HG03135 (cell line): ENCODE results near the gene BCL7A.
"Not testable (repeated sequence)": the region's sequence is repeated elsewhere in the genome, so short reads cannot be mapped to it uniquely, and the experiment has no call there.

Source experiments
- ATAC-seq: cut with Tn5 transposase; IDR thresholded peaks from one replicate; pipeline ENCODE4 v1.9.1; 2021; ENCODE audit warnings: mild to moderate bottlenecking, moderate library complexity; ENCODE audit not compliant: unreplicated experiment

The BCL7A gene

DNA sequence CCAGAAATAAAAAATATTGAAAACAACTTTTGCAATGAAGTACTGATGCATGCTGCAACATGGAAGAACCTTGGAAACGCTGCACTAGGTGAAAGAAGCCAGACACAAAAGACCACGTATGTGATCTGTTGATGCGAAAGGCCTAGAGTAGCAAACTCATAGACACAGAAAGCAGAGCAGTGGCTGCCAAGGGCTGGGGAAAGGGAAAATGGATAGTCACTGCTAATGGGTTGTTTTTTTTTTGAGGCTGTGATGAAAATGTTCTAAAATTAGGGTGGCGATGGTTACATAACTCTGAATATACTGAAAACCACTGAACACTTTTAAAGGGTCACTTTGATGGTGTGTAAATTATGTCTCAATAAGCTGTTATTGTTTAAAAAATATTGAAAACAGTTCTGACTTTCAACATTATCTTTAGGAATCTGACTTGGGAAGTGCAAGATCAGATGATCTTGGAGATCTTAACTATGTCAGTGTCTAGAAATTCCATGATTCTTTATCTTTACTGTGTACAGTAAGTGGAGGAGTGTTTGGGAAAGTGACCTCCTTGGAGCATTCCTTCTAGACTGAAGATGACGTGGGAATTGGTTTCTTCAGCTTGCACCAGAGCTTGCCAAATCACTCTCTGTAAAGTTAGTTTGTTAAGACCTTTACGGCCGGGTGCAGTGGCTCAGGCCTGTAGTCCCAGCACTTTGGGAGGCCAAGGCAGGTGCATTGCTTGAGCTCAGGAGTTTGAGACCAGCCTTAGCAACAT lies 69.3 kb downstream of the BCL7A start:
- ATAC-seq, result no peak

DNA sequence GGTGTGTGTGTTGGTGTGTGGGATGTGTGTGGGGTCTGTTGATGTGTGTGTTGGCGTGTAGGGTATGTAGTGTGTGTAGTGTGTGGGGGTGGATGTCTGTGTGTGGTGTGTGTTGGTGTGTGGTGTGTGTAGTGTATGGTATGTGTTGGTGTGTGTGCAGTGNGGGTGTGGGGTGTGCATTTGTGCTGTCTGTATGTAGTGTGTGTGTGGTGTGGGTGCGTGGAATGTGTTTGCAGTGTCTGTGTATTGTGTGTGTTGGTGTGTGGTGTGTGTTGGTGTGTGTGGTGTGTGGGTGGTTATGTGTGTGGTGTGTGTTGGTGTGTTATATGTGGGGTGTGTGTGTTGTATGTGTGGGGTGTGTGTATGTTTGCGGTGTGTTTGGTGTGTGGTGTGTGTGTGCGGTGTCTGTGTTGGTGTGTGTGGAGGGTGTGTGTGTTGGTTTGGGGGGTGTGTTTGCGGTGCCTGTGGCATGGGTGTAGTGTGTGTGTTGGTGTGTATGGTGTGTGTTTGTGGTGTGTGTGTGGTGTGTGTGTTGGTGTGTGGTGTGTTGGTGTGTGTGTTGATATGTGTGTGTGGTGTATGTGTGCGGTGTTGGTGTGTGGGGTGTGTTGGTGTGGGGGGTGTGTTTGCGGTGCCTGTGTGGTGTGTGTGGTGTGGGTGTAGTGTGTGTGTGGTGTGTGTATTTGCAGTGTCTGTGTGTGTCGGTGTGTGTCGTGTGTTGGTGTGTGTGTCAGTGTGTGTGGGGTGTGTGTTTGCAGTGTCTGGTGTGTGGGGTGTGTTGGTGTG lies 71.6 kb downstream of the BCL7A start:
- ATAC-seq, result no peak

DNA sequence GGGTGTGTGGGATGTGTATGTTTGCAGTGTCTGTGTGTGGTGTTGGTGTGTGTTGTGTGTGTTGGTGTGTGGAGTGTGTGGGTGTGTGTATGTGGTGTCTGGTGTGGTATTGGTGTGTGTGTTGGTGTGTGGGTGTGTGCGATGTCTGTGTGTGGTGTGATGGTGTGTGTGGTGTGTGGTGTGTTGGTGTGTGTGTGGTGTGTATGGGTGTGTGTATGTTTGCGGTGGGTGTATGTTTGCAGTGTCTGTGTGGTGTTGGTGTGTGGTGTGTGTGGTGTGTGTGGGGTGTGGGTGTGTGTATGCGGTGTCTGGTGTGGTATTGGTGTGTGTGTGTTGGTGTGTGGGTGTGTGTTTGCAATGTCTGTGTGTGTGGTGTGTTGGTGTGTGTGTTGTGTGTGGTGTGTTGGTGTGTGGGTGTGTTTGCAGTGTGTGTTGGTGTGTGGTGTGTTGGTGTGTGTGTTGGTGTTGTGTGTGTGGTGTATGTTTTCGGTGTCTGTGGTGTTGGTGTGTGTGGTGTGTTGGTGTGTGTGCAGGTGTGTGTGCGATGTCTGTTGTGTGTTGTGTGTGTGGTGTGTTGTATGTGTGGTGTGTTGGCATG lies 72.6 kb downstream of the BCL7A start:
- ATAC-seq, result no peak

DNA sequence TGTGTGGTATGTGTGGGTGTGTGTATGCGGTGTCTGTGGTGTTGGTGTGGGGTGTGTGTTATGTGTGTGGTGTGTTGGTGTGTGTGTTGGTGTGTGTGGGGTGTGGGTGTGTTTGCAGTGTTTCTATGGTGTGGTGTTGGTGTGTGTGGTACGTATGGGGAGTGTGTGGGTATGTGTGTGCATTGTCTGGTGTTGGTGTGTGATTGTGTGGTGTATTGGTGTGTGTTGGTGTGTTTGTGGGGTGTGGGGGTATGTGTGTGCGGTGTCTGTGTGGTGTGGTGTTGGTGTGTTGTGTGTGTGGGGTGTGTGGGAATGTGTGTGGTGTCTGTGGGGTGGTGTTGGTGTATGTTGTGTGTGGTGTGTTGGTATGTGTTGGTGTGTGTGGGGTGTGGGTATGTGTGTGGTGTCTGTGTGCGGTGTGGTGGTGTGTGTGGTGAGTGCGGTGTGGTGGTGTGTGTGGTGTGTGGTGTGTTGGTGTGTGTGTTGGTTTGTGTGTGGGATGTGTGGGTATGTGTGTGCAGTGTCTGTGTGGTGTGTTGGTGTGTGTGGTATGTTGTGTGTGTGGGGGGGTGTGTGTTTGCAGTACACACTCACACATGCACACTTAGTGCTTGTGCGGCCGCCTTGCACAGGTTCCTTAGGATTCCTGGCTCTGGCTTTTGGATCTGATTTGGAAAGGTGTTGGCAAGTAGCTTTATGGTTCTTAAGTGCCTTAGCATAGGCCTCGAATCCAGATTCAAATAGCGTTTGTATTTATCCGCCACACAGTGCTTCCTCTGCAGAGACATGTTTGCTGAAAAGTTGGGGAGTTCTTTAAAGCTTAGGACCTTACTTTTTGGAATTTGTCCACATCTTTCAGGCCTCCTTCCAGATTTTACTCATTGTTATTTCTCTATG lies 73.3 kb downstream of the BCL7A start:
- no peak for ATAC-seq

DNA sequence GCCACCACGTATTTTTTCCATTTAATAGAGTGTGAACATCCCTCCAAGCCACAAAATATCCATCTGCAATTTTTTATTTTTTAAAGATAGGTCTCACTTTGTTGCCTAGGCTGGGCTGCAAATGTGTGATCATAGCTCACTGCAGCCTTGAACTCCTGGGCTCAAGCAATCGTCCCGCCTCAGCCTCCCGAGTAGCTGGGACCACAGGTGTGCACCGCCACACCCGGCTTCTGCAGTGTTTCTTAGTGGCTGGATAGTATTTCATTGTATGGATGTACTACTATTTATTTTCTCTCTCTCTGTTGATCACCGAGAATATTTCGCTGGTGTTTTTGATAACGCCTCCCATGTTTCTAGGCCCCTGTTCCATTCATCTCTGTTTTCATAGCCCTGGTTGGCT lies 74.3 kb downstream of the BCL7A start:
- no peak for ATAC-seq

DNA sequence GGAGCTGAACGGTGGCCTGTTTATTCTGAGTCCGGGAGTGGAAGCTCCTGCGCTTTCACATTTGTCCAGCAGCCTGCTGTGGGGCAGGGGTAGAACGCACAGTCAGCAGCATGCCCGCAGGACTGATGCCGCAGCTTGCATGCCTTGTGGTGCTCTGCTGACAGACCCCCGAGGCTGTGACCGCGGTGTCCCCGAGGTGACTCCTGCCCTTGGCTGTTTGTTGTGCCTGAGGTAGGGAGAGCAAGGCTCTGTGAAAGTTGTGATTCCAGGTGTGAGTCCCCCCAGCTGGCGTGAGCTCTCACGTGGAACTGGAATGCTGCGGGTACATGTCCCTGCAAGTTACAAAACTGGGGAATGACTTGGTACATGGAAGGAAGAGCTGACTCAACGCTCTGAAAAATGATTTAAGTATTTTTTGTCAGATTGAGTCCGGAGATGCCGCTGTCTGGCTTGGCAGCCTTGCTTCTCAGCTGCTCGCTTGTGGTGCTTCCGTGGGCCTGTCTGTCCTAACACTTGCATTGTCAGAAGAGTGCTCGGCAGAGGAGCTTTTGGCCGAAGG lies 75.0 kb downstream of the BCL7A start:
- ATAC-seq, result no peak

DNA sequence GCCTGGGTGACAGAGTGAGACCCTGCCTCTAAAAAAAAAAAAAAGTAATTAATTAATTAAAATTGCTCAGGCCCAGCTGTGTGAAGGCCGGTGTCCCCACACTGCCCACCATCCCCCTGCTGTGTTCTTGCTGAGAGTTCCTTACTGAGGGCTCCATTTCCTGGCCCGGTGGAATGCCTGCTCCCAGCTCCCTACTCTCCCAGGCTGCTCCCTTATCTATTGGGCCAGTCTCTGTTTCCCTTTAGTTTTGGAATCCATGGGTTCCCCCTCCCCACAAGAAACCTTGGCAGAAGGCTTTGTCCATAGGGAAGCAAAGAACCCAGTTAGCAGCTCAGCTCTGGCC lies 75.9 kb downstream of the BCL7A start:
- ATAC-seq, result no peak

DNA sequence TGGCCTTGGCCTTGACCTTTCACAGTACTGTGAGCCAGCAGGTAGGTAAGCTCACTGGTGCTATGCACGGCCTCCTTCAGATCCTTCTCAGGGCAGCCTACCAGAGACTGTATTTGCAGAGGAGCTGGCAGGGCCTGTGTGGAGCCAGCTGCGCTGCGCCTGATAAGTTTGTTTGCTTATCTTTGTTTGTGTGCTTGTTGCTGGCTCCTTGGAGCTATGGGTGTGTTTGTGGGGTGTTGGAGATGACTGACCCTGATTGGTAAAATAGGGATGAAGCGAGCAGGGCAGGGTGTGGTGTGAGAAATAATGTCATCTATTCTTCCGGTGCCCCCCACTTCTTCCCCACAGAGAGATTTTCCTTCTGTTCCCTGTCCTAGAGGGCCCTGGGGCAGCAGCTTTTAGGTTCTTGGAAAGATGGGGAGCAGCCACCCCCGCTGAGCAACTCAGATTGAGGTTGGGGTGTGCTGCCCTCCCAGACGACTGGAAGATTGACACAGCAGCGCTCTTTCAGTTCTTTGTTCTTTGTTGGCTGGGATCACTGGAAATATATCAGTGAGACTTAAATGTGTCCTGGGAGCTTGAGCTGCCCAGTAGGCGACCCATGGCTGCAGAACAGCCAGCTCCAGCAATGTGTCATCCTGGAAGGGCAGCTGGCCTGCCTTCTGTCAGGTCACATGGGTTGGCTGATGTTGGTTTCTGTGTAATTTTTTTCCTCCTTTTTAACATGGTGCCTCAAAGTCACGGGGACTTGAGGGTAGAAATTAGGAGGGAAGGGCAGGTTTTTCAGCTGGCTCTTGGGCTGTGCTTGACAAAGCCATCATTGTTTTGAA lies 76.5 kb downstream of the BCL7A start:
- ATAC-seq, result no peak

DNA sequence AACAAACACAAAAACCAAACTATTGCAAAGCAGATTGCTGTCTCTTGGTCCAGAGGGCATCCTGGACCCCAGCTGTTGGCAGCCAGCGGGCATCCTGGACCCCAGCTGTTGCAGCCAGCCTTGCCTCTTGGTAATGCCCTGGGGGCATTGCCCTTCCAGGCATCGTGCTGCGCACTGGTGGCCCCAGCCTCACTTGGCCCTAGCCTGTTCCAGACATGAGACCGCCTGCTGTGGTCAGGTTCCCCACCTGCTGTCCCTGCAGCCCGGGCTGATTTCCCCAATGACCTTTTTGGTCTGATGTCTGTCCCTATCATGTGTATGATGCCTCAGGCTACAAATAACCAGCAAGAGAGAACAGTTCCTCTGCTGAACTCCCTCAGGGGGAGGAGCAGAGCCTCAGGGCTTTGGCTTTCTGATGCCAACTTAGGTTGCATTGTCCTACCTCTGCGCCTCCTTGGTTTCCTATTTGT lies 77.6 kb downstream of the BCL7A start:
- ATAC-seq, result no peak

DNA sequence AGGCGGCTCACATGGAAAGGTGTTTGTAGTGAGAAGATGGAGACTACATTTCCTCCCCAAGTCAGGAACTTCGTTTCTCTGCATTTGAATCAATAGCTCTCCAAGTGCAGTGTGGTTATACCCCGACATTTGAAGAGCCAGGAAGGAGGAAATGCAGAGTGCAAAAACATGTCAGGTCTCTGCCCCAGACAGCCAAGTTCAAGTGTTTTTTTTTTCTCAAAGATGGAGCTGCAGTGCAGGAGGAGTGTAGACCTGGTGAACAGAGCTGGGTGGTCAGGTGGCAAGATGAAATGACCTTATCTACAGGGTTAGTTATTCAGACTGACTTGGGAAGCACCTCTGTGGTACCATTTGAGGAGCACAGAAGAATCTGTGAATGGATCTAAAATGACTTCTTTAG lies 78.2 kb downstream of the BCL7A start:
- ATAC-seq, result no peak

DNA sequence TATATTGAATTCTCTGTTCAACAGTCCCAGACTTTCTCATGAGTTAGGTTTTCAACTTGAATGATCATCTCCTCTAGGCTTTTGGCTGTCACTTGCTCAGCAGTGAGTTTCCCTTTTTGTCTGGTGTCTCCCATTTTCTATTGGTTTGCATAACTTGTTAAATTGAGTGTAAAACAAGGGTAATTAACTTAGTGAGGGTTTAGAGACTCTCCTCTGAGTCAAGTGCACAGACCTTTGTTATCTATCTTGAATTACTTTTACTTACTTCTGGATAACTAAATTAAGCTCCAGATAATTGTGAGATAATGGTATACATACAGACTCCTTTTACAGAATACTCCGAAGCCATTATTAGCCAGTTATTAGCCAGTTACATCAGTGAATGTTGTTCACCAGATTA lies 78.9 kb downstream of the BCL7A start:
- no peak for ATAC-seq

DNA sequence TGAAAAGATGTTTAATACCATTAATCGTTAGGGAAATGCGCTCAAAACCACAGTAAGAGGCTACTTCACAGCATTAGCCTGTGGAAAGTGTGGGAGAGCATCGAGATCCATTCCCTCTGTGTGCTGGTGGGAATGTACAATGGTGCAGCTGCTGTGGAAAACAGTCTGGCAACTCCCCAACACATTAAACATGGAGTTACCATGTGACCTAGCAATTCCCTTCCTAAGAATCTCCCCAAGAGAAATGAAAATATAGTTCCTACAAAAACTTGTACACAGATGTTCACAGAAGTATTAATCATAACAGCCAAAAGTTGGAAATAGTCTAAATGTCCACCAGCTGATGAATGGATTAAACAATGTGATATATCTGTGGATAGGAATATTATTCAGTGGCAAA lies 80.6 kb downstream of the BCL7A start:
- no peak for ATAC-seq

DNA sequence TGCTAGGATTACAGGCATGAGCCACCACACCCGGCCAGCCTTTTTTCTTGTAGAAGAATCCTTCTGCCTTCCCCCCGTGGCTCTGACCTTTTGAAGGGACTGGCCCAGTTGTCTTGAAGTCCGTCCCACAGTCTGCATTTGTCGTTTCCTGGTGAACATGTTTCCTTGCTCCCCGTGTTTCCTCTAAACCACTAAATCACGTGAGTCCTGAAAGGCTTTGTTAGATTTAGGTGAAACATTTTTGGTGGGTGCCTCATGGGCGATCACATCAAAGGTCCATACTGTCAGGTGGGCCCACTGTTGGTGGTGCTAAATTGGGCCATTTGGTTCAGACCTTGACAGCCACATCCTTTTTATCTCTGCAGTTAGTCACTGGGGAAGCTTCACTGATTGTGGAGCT lies 83.2 kb downstream of the BCL7A start:
- ATAC-seq, result no peak

DNA sequence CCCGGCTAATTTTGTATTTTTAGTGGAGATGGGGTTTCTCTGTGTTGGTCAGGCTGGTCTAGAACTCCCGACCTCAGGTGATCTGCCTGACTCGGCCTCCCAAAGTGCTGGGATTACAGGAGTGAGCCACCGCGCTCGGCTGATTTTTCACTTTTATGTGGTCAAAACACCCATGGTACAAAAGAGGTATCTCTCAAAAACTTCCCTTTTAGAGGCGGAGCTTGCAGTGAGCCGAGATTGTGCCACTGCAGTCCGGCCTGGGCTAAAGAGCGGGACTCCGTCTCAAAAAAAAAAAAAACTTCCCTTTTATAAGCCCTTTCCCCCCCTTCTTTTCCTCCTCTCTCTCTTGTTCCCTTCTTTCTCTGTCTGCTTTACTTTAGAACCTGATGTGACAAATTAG lies 83.8 kb downstream of the BCL7A start:
- ATAC-seq, result not testable (repeated sequence)

DNA sequence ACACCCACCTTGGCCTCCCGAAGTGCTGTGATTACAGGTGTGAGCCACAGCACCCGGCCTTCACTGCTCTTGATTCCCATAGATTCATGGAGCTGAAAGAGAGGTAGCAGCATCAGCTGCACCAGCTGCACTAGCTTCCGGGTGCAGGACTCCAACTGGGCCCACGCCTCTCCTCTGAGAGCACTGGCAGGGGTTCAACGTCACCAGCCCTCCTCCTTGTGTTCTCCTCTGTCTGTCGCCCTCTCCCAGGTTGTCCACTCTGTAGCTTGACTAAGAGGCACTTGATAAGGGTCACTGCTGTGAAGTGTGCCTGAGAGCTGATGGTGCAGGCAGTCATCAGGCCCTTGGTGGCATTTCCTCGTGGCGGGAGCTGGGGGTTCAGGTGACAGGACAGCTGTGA lies 85.2 kb downstream of the BCL7A start:
- ATAC-seq, result no peak

DNA sequence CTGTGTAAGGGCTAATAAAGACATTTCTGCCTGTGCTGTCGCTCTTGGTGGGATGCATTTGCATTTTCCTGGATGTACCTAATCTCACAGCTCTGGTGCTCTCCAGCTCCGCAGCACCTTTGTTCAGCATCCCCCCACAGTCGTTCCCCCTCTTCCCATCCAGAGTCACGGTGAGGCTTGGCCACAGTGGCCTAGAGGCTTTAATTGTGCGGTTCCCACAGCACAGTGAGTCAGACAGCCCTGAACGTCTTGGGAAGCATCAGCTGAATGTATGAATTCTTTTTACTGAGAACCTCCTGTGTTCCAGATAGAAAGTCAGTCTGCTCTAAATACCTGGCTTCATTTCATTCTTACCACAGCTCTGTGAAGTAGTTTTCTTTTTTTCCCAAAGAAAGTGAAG lies 85.6 kb downstream of the BCL7A start:
- no peak for ATAC-seq

DNA sequence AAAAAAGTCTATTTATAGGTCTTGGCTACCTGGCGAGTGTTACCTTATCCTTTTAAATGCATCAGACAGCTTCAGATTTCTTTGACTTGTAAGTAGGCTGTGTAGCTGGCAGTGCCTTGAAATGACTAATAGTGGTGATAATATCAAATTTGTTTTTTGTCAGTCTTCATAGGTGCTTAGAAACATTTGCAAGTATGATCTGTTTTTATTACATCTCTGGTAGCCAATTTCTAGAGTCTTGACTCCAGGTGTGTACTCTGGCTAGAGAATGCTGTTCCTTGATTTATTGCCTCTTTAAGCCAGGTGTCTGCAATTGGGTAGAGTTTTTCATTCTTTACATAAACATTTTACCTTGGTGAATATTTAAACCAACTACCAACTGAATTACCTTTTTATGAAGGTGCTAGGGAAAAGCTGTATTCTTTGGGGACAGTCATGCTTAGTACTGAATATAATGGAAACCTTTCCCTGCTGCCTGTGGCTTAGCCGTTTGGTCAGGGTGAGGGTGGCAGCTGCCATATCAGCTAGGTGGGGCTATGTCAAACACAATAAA lies 89.5 kb downstream of the BCL7A start:
- no peak for ATAC-seq
